NCI-H345 treated with DMSO at 0.1 percent for 48 hours (cell line): ENCODE measurements around the gene CPLANE2.

Source experiments
- DNase-seq: peaks from one replicate; lab custom pipeline; 2025; ENCODE audit not compliant: unreplicated experiment; lab: John Stamatoyannopoulos, UW

Gene CPLANE2

GRCh38 chr1:16191916-16192546 is 45.0 kb downstream of the CPLANE2 start:
- no peak for DNase-seq

GRCh38 chr1:16191309-16191708 is 45.7 kb downstream of the CPLANE2 start:
- no peak for DNase-seq

GRCh38 chr1:16189921-16190621 is 46.9 kb downstream of the CPLANE2 start:
- no peak for DNase-seq

- no peak for DNase-seq
Measured at GRCh38 chr1:16189003-16189402, 48.0 kb downstream of the CPLANE2 start.

GRCh38 chr1:16187748-16188401 is 49.1 kb downstream of the CPLANE2 start:
- no peak for DNase-seq

- no peak for DNase-seq
Measured at GRCh38 chr1:16186655-16187235, 50.2 kb downstream of the CPLANE2 start.

GRCh38 chr1:16184557-16185303 is 52.3 kb downstream of the CPLANE2 start:
- no peak for DNase-seq

- no peak for DNase-seq
Measured at GRCh38 chr1:16183765-16184556, 53.0 kb downstream of the CPLANE2 start.

- DNase-seq, result no peak
Measured at GRCh38 chr1:16183179-16183578, 53.8 kb downstream of the CPLANE2 start.

- no peak for DNase-seq
Measured at GRCh38 chr1:16181887-16182719, 54.9 kb downstream of the CPLANE2 start.
